Thyroid gland (tissue), 4 donors: ENCODE measurements around the gene ZBTB25. TPM values are rescaled to one million over a fixed set of nuclear protein-coding genes. Genes with fewer than 3 reads are reported as not detected.

Source experiments
- DNase-seq, 2 donors: peaks; one replicate each; pipeline ENCODE4 v3.0.0-alpha.2; 2019
- H3K27ac ChIP-seq, 3 donors: fragments of 200-600 bp; sonication (generic); 1 replicate in 2 of 3; 2 replicates in 1 of 3; pipeline ENCODE4 v1.5.1; 2016 to 2019; ENCODE audit warnings: mild to moderate bottlenecking in 1 of 3, moderate library complexity in 1 of 3
- H3K27me3 ChIP-seq: fragments of 200-600 bp; sonication (generic); one replicate; pipeline ENCODE4 v1.5.1; 2019
- H3K36me3 ChIP-seq, 2 donors: fragments of 200-600 bp; sonication (generic); one replicate each; pipeline ENCODE4 v1.5.1; 2016 to 2019
- H3K4me1 ChIP-seq, 2 donors: fragments of 200-600 bp; sonication (generic); one replicate each; pipeline ENCODE4 v1.5.1; 2017 to 2019
- H3K4me3 ChIP-seq, 3 donors: fragments of 200-600 bp; sonication (generic); replicated peaks in 1 of 3; 1 replicate in 2 of 3; 2 replicates in 1 of 3; pipeline ENCODE4 v1.5.1; 2016; ENCODE audit warnings: mild to moderate bottlenecking in 1 of 3
- H3K9me3 ChIP-seq: fragments of 200-600 bp; sonication (generic); one replicate; pipeline ENCODE4 v1.5.1; 2017
- POLR2A ChIP-seq, 2 donors: fragments of 450-650 bp; IDR thresholded peaks; one replicate each; pipeline ENCODE4 v1.6.1; 2017; ENCODE audit warnings: antibody characterized with exemption in 2 of 2, mild to moderate bottlenecking in 2 of 2, moderate library complexity in 1 of 2
- WGBS, 2 donors: methylation state at CpG; one replicate each; pipeline ENCODE4 v1.1.5; 2017; 5-methylcytosine and 5-hydroxymethylcytosine counted together
- intact Hi-C: fragments of 100-400 bp; cut with DNase I; formaldehyde crosslinking; loops from one replicate; pipeline ENCODE4 v1.15.1; 2023
- total RNA-seq, 4 donors: library from RNA; depleted of rRNA; stranded (reverse); fragments of >200 nt; gene quantifications; one replicate each; pipeline ENCODE4 v1.2.3, GENCODE V29; 2016
- TF ChIP-seq, protein P1 (sequence below), 6 experiments: fragments of 200-600 bp in 3 of 6; fragments of 450-650 bp in 3 of 6; sonication (generic) in 3 of 6; IDR thresholded peaks; one replicate each; pipeline ENCODE4 v1.5.1; 2016 to 2019; ENCODE audit warnings: antibody characterized with exemption in 6 of 6, mild to moderate bottlenecking in 2 of 6, inconsistent platforms in 1 of 6, moderate library complexity in 1 of 6

The ZBTB25 gene
- total RNA-seq, 4 donors from 2014 or later = 15.9 to 23.0 (median 17.7) TPM

DNA sequence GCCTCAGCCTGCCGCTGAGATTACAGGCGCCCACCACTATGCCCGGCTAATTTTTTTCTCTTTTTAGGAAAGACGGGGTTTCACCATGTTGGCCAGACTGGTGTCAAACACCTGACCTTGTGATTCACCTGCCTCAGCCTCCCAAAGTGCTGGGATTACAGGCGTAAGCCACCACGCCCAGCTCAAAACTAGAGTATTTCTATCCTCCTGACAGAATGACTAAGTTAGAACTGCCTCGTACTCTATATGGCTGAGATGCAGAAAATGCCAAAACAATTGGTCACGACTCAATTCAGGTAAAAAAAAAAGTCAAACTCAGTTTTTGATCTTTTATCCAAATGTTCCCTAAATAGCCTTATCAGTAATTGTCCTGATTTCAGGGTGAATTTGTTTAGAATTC, 27.2 kb downstream of the ZBTB25 start:
- WGBS, 2 donors = 97% methylated on average over 8 of the region's 8 CpGs
- intact Hi-C loops = loop anchor here (10.0 kb wide), 1 partner anchor 132 kb away; no protein-coding TSS in a partner anchor
- H3K4me1 ChIP-seq = peaks cover 0 to 9% of the 10 kb centered on the region in 2 donors
- DNase-seq = no peak
- H3K36me3 ChIP-seq = no peaks in the 10 kb centered on the region
- no peak overlapping the region for H3K4me3 ChIP-seq
- no peaks in the 10 kb centered on the region for H3K9me3 ChIP-seq
- no peak for TF ChIP-seq POLR2A (IDR thresholded peaks at IDR 0.05)
- TF ChIP-seq, protein P1, sequence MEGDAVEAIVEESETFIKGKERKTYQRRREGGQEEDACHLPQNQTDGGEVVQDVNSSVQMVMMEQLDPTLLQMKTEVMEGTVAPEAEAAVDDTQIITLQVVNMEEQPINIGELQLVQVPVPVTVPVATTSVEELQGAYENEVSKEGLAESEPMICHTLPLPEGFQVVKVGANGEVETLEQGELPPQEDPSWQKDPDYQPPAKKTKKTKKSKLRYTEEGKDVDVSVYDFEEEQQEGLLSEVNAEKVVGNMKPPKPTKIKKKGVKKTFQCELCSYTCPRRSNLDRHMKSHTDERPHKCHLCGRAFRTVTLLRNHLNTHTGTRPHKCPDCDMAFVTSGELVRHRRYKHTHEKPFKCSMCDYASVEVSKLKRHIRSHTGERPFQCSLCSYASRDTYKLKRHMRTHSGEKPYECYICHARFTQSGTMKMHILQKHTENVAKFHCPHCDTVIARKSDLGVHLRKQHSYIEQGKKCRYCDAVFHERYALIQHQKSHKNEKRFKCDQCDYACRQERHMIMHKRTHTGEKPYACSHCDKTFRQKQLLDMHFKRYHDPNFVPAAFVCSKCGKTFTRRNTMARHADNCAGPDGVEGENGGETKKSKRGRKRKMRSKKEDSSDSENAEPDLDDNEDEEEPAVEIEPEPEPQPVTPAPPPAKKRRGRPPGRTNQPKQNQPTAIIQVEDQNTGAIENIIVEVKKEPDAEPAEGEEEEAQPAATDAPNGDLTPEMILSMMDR (IDR thresholded peaks at IDR 0.05) = no peak
- no peak overlapping the region for H3K27ac ChIP-seq
- no peaks in the 10 kb centered on the region for H3K27me3 ChIP-seq

DNA sequence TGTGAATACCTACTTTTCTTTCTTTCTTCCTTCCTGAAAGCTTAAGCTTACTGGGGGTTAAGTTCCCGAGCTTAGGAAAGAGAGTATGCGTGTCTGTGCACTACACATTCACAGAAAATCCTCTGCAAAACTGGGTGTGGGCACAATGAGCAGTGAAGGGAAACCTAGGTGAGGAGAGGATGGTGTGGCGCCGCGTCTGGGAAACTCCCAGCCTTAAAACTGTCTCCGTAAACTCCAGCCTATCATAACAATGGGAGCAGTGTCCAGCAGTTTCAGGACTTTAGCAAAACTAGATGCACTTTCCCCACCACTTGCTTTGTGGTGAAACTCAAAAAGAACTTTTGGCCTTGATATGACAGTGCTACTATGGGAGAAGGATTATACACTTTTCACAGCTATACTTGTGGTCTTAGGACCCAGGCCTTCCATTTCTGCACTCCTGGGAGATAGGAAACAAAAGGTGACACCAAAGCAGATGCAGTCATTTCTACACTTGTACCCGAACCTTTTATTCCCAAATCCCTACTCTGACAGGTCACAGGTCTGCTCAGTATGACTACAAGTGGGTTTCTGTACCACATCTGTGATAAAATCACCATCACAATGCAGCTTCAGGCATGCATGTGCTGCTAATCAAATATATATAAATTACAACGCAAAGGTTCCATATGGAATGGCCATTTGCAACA, 27.9 kb downstream of the ZBTB25 start:
- no peak for TF ChIP-seq POLR2A (IDR thresholded peaks at IDR 0.05)
- TF ChIP-seq, protein P1 (IDR thresholded peaks at IDR 0.05) = no peak
- Histone ChIP-seq H3K27ac (no peak overlapping the region), H3K36me3 (no peaks in the 10 kb centered on the region), H3K4me3 (no peak overlapping the region), H3K9me3 (no peaks in the 10 kb centered on the region), H3K27me3 (no peaks in the 10 kb centered on the region), H3K4me1 (peaks cover 0 to 9% of the 10 kb centered on the region in 2 donors)
- 81% methylated on average over 8 of the region's 8 CpGs for WGBS, 2 donors
- DNase-seq = no peak
- intact Hi-C loops = loop anchor here (10.0 kb wide), 1 partner anchor 131 kb away; no protein-coding TSS in a partner anchor

DNA sequence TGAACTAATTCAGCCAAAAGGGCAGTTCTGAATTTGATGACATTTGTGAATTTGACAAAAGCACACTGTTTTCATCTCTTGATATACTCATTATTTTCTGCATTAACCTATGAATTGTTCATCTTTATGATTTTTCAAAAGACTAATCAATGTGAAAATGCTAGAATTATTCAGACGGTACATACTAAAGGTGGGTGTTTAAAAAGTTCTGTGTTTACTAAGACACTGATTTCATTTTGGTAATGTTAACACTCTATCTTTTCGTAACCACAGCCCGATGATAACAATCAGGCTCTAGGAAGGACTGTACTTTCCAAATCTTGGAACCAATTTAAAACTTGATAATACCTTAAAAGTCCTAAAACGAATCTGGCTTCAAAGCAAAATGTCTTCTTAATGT, 28.9 kb downstream of the ZBTB25 start:
- H3K27me3 ChIP-seq = no peaks in the 10 kb centered on the region
- peaks cover 0 to 9% of the 10 kb centered on the region in 2 donors for H3K4me1 ChIP-seq
- H3K4me3 ChIP-seq = no peak overlapping the region
- H3K9me3 ChIP-seq = no peaks in the 10 kb centered on the region
- no peak for TF ChIP-seq POLR2A (IDR thresholded peaks at IDR 0.05)
- TF ChIP-seq, protein P1 (IDR thresholded peaks at IDR 0.05) = no peak
- WGBS, 2 donors = 80 to 95% methylated on average over 4 of the region's 4 CpGs
- intact Hi-C loops = loop anchor here (10.0 kb wide), 1 partner anchor 130 kb away; no protein-coding TSS in a partner anchor
- H3K36me3 ChIP-seq = no peaks in the 10 kb centered on the region
- H3K27ac ChIP-seq = no peak overlapping the region
- DNase-seq = no peak

DNA sequence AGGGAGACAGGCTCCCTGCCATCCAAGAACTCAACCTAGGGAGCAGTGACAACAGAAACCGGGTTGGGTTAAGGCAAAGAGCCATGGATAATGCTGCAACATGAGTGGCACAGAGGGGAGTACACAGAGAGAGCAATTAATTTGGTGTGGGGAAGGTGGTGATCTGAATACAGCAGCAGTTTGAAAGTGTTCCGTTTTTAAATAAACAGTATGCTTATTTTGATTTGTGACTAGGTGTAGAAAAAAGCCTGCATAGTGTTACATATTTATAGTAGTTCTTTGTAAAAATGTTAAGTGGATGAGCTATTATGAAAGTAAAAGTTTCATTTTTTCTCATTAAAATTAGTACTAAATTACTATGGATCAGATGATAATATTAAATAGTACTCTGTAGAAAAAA, 29.6 kb downstream of the ZBTB25 start:
- TF ChIP-seq, protein P1 (IDR thresholded peaks at IDR 0.05) = no peak
- TF ChIP-seq POLR2A (IDR thresholded peaks at IDR 0.05) = no peak
- Histone ChIP-seq H3K4me1 (peaks cover 0 to 14% of the 10 kb centered on the region in 2 donors), H3K4me3 (no peak overlapping the region), H3K9me3 (no peaks in the 10 kb centered on the region), H3K27me3 (no peaks in the 10 kb centered on the region), H3K27ac (no peak overlapping the region), H3K36me3 (no peaks in the 10 kb centered on the region)
- DNase-seq = no peak
- WGBS, 2 donors = 63 to 67% methylated on average over 2 of the region's 2 CpGs
- intact Hi-C loops = loop anchor here (10.0 kb wide), 1 partner anchor 129 kb away; no protein-coding TSS in a partner anchor

DNA sequence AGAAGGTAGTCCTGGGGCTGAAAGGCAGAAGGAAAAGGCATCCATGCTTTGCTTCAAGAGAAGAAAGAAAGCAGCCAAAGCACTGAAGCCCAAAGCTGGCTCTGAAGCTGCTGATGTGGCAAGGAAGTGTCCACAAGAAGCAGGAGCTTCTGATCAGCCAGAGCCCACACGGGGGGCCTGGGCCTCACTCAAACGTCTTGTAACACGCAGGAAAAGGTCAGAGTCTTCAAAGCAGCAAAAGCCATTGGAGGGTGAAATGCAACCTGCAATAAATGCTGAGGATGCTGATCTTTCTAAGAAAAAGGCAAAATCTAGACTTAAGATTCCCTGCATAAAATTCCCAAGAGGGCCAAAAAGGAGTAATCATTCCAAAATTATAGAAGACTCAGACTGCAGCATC, 35.2 kb downstream of the ZBTB25 start:
- Histone ChIP-seq H3K36me3 (no peaks in the 10 kb centered on the region), H3K9me3 (no peaks in the 10 kb centered on the region), H3K4me3 (no peak overlapping the region), H3K4me1 (peaks cover 0 to 12% of the 10 kb centered on the region in 2 donors), H3K27ac (no peak overlapping the region), H3K27me3 (no peaks in the 10 kb centered on the region)
- 61 to 69% methylated on average over 3 of the region's 3 CpGs for WGBS, 2 donors
- TF ChIP-seq POLR2A (IDR thresholded peaks at IDR 0.05) = no peak
- TF ChIP-seq, protein P1 (IDR thresholded peaks at IDR 0.05) = no peak
- no peak for DNase-seq
- intact Hi-C loops = no loop called here
